ENCODE measurements around the gene HIF3A.

HIF3A gene

DNA sequence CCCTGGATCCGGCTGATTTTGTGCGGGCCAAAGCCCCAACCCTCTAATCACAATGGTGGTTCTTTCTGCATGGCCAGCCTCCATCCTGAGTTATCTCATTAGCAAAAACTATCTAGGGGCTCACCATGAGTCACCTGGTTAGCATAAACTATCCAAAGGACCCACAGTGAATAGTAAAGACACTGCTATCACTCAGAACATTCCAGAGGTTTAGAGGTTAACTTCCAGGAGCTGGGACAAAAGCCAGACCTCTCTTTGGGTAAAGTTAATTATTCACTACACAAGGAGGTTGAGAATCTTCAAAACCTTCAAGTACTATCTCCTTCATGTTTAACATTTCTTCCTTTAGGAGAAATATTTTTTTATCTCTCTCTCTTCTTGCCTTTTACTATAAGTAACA, 31.2 kb downstream of the HIF3A start:
- Histone ChIP-seq H3K4me3 (ENCODE audit: low read length, poor library complexity, severe bottlenecking) (no peak overlapping the region), H3K4me2 (ENCODE audit: low read depth, low read length, poor library complexity, severe bottlenecking) (no peak overlapping the region), H3K27me3 (ENCODE audit: insufficient read depth, low read length, poor library complexity, severe bottlenecking) (no peaks in the 10 kb centered on the region), H3K36me3 (ENCODE audit: insufficient read depth, low read length) (no peaks in the 10 kb centered on the region), H3K79me2 (ENCODE audit: insufficient read depth, low read length) (no peaks in the 10 kb centered on the region), H3K9ac (ENCODE audit: low read depth, low read length, poor library complexity, severe bottlenecking) (no peak overlapping the region), H3F3A (ENCODE audit: low read depth) (no peaks in the 10 kb centered on the region), H3K9me3 (ENCODE audit: insufficient read depth, low read depth, low read length) (peaks cover 16% of the 10 kb centered on the region; the same call in 1 of the 2 replicates), H4K20me1 (ENCODE audit: insufficient read depth, low read length, poor library complexity, severe bottlenecking) (no peaks in the 10 kb centered on the region), H3K4me1 (ENCODE audit: insufficient read depth, low read length, poor library complexity, severe bottlenecking) (no peaks in the 10 kb centered on the region), H2AFZ (ENCODE audit: low read length) (no peak overlapping the region), H3K9me2 (replicated peaks; ENCODE audit: low read depth, low read length) (no peaks in the 10 kb centered on the region)
- TF ChIP-seq CTCF (conservative IDR thresholded peaks at IDR 0.05; ENCODE audit: low read length) (no peak), EZH2phosphoT487 (IDR thresholded peaks at IDR 0.05; ENCODE audit: borderline replicate concordance) (no peak)

- Histone ChIP-seq H3K9ac (ENCODE audit: low read depth, low read length, poor library complexity, severe bottlenecking) (no peak overlapping the region), H3K36me3 (ENCODE audit: insufficient read depth, low read length) (no peaks in the 10 kb centered on the region), H3K4me2 (ENCODE audit: low read depth, low read length, poor library complexity, severe bottlenecking) (no peak overlapping the region), H4K20me1 (ENCODE audit: insufficient read depth, low read length, poor library complexity, severe bottlenecking) (no peaks in the 10 kb centered on the region), H3K9me3 (ENCODE audit: insufficient read depth, low read depth, low read length) (peaks cover 16% of the 10 kb centered on the region; the same call in 1 of the 2 replicates), H3K79me2 (ENCODE audit: insufficient read depth, low read length) (no peaks in the 10 kb centered on the region), H2AFZ (ENCODE audit: low read length) (no peak overlapping the region), H3K4me1 (ENCODE audit: insufficient read depth, low read length, poor library complexity, severe bottlenecking) (no peaks in the 10 kb centered on the region), H3K4me3 (ENCODE audit: low read length, poor library complexity, severe bottlenecking) (no peak overlapping the region), H3K27me3 (ENCODE audit: insufficient read depth, low read length, poor library complexity, severe bottlenecking) (no peaks in the 10 kb centered on the region), H3K9me2 (replicated peaks; ENCODE audit: low read depth, low read length) (no peaks in the 10 kb centered on the region), H3F3A (ENCODE audit: low read depth) (no peaks in the 10 kb centered on the region)
- TF ChIP-seq EZH2phosphoT487 (IDR thresholded peaks at IDR 0.05; ENCODE audit: borderline replicate concordance) = no peak
- TF ChIP-seq CTCF (conservative IDR thresholded peaks at IDR 0.05; ENCODE audit: low read length) = no peak
Observed at GRCh38 chr19:46330319-46330918, 33.6 kb downstream of the HIF3A start.

DNA sequence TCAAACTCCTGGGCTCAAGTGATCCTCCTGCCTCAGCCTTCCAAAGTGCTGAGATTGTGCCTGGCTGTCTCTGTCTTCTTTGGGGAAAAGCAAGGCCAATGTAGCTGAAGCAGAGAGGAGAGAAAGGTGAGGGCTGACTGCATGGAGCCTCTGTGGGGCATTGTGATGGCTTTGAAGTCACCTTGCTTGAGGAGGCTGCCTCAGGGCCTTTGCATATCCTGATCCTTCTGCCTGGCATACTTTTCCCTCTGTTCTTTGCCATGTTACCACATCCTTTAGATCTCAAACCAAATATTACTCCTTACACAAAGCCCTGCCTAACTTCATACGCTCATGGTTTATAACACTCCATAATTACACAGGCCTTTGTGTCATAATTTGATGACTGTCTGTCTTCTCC, 40.6 kb downstream of the HIF3A start:
- H4K20me1 ChIP-seq (ENCODE audit: insufficient read depth, low read length, poor library complexity, severe bottlenecking) = no peaks in the 10 kb centered on the region
- H3K27me3 ChIP-seq (ENCODE audit: insufficient read depth, low read length, poor library complexity, severe bottlenecking) = no peaks in the 10 kb centered on the region
- no peaks in the 10 kb centered on the region for H3K79me2 ChIP-seq (ENCODE audit: insufficient read depth, low read length)
- H3K36me3 ChIP-seq (ENCODE audit: insufficient read depth, low read length) = no peaks in the 10 kb centered on the region
- H3K9ac ChIP-seq (ENCODE audit: low read depth, low read length, poor library complexity, severe bottlenecking) = no peak overlapping the region
- no peaks in the 10 kb centered on the region for H3K9me2 ChIP-seq (replicated peaks; ENCODE audit: low read depth, low read length)
- H3K9me3 ChIP-seq (ENCODE audit: insufficient read depth, low read depth, low read length) = no peaks in the 10 kb centered on the region
- no peaks in the 10 kb centered on the region for H3F3A ChIP-seq (ENCODE audit: low read depth)
- TF ChIP-seq CTCF (conservative IDR thresholded peaks at IDR 0.05; ENCODE audit: low read length) (no peak), EZH2phosphoT487 (IDR thresholded peaks at IDR 0.05; ENCODE audit: borderline replicate concordance) (no peak)
- H3K4me2 ChIP-seq (ENCODE audit: low read depth, low read length, poor library complexity, severe bottlenecking) = no peak overlapping the region
- H2AFZ ChIP-seq (ENCODE audit: low read length) = no peak overlapping the region
- no peak overlapping the region for H3K4me3 ChIP-seq (ENCODE audit: low read length, poor library complexity, severe bottlenecking)
- no peaks in the 10 kb centered on the region for H3K4me1 ChIP-seq (ENCODE audit: insufficient read depth, low read length, poor library complexity, severe bottlenecking)
